OCI-LY1 (cell line): ENCODE data around the gene SHISA5.

Experiments
- EZH2 ChIP-seq: fragments of 200-600 bp; sonication (generic), shearing (Covaris generic); IDR thresholded peaks from 2 replicates; pipeline ENCODE4 v1.8.0; 2017; ENCODE audit warnings: borderline replicate concordance, mixed run types, mild to moderate bottlenecking, antibody characterized with exemption, low read length, moderate library complexity, mixed read lengths
- TF ChIP-seq, protein P1 (sequence below): fragments of 200-600 bp; sonication (generic), shearing (Covaris generic); IDR thresholded peaks from 2 replicates; pipeline ENCODE4 v1.5.1; 2017; ENCODE audit warnings: mild to moderate bottlenecking, antibody characterized with exemption, low read length, moderate library complexity, mixed read lengths

- TF ChIP-seq, protein P1, sequence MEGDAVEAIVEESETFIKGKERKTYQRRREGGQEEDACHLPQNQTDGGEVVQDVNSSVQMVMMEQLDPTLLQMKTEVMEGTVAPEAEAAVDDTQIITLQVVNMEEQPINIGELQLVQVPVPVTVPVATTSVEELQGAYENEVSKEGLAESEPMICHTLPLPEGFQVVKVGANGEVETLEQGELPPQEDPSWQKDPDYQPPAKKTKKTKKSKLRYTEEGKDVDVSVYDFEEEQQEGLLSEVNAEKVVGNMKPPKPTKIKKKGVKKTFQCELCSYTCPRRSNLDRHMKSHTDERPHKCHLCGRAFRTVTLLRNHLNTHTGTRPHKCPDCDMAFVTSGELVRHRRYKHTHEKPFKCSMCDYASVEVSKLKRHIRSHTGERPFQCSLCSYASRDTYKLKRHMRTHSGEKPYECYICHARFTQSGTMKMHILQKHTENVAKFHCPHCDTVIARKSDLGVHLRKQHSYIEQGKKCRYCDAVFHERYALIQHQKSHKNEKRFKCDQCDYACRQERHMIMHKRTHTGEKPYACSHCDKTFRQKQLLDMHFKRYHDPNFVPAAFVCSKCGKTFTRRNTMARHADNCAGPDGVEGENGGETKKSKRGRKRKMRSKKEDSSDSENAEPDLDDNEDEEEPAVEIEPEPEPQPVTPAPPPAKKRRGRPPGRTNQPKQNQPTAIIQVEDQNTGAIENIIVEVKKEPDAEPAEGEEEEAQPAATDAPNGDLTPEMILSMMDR = no peak
- TF ChIP-seq EZH2 = no peak
These were observed 39.4 kb upstream of the SHISA5 start for GRCh38 chr3:48543271-48543866.
